ENCODE data around the gene OBSL1.
A peak's percentile ranks its signal among the peaks of the same experiment; 100 is the strongest.

Gene OBSL1

GRCh38 chr2:219571311-219572236 lies at the start of gene OBSL1:
OBSL1 (minus strand) TSS chr2:219571539; CDS start chr2:219571232, 307 bp downstream.
- peak; percentile 84 for DNase-seq (ENCODE audit: low spot score)

GRCh38 chr2:219620546-219620945 lies 49.2 kb upstream of the OBSL1 start:
- no peak for DNase-seq (ENCODE audit: low spot score)

- DNase-seq (ENCODE audit: low spot score) = no peak
Measured at GRCh38 chr2:219619235-219619634, 47.9 kb upstream of the OBSL1 start.

- DNase-seq (ENCODE audit: low spot score) = no peak
Measured at GRCh38 chr2:219618733-219619122, 47.4 kb upstream of the OBSL1 start.

- no peak for DNase-seq (ENCODE audit: low spot score)
Measured at GRCh38 chr2:219616550-219616949, 45.2 kb upstream of the OBSL1 start.

- no peak for DNase-seq (ENCODE audit: low spot score)
Measured at GRCh38 chr2:219615894-219616293, 44.6 kb upstream of the OBSL1 start.

GRCh38 chr2:219615036-219615435 lies 43.7 kb upstream of the OBSL1 start:
- DNase-seq (ENCODE audit: low spot score) = no peak

- no peak for DNase-seq (ENCODE audit: low spot score)
Measured at GRCh38 chr2:219614076-219614860, 42.9 kb upstream of the OBSL1 start.

- no peak for DNase-seq (ENCODE audit: low spot score)
Measured at GRCh38 chr2:219613461-219614070, 42.2 kb upstream of the OBSL1 start.

- DNase-seq (ENCODE audit: low spot score) = no peak
Measured at GRCh38 chr2:219612577-219613286, 41.4 kb upstream of the OBSL1 start.

- no peak for DNase-seq (ENCODE audit: low spot score)
Measured at GRCh38 chr2:219611866-219612576, 40.7 kb upstream of the OBSL1 start.

GRCh38 chr2:219611306-219611705 lies 40.0 kb upstream of the OBSL1 start:
- DNase-seq (ENCODE audit: low spot score) = no peak

GRCh38 chr2:219609149-219609750 lies 37.9 kb upstream of the OBSL1 start:
- DNase-seq (ENCODE audit: low spot score) = no peak

- no peak for DNase-seq (ENCODE audit: low spot score)
Measured at GRCh38 chr2:219608399-219608964, 37.1 kb upstream of the OBSL1 start.

- no peak for DNase-seq (ENCODE audit: low spot score)
Measured at GRCh38 chr2:219607931-219608330, 36.6 kb upstream of the OBSL1 start.

GRCh38 chr2:219605607-219605954 lies 34.2 kb upstream of the OBSL1 start:
- DNase-seq (ENCODE audit: low spot score) = no peak

- no peak for DNase-seq (ENCODE audit: low spot score)
Measured at GRCh38 chr2:219603771-219604170, 32.4 kb upstream of the OBSL1 start.

GRCh38 chr2:219598308-219599078 lies 27.2 kb upstream of the OBSL1 start:
- DNase-seq (ENCODE audit: low spot score) = no peak

- peak; percentile 99 for DNase-seq (ENCODE audit: low spot score)
Measured at GRCh38 chr2:219597552-219598307, 26.4 kb upstream of the OBSL1 start, which contains the start of gene STK11IP. STK11IP (plus strand) TSS chr2:219597857; CDS start chr2:219598120, 263 bp downstream.
